Measurements from ENCODE around the gene ZNF738.

The ZNF738 gene

DNA sequence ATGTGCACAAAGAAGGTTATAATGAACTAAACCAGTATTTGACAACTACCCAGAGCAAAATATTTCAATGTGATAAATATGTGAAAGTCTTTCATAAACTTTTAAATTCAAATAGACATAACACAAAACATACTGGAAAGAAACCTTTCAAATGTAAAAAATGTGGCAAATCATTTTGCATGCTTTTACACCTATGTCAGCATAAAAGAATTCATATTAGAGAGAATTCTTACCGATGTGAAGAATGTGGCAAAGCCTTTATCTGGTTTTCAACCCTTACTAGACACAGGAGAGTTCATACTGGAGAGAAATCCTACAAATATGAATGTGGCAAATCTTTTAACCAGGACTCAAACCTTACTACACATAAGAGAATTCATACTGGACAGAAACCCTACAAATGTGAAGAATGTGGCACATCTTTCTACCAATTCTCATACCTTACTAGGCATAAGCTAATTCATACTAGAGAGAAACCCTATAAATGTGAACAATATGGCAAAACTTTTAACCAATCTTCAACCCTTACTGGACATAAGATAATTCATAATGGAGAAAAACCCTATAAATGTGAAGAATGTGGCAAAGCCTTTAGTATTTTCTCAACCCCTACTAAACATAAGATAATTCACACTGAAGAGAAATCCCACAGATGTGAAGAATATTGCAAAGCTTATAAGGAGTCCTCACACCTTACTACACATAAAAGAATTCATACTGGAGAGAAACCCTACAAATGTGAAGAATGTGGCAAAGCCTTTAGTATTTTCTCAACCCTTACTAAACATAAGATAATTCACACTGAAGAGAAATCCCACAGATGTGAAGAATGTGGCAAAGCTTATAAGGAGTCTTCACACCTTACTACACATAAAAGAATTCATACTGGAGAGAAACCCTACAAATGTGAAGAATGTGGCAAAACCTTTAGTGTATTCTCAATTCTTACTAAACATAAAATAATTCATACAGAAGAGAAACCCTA is 64.5 kb downstream of the ZNF738 start:
- no peak for DNase-seq

Data from NCI-H2171 treated with DMSO at 0.1 percent for 48 hours (cell line).